ENCODE results near the gene OR2B6.

The OR2B6 gene

DNA sequence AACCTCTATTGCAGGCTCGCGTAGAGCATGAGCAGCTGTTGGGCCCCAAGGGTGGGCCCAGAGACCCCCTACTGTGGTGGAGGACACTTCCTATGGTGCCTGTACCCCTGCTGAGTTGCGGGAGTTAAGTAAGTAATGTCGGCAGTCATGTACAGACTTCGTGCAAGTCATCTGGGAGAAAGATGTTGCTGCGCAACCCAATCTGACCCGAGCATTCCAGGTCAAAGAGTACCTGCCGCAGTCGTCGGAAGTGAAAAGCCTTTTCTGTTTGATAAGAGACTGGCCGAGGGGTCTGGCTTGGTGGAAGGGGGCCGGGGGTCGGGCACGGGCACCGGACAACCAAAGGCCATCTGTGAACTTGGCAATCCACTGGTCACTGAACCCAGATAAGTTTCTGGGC lies 44.3 kb downstream of the OR2B6 start:
- no peak for DNase-seq

DNA sequence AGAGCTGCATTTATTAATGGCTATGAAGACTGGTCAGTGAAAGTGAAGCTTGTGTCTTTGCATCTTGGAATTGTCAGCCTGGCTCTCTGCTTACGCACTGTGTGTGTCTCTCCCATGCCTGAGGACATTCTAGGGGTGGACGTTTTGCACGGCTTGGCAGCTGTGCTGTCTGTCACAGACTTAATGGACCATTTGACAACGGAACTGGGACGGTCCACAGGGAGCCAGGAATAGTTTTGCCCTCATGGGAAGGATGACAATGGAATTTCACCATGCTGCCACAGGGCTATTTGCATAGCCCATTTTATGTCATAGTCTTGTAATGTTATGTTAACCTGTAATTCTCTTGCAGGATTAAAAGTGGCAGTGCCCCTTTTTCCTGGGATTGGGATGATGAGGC lies 44.7 kb downstream of the OR2B6 start:
- DNase-seq: no peak

DNA sequence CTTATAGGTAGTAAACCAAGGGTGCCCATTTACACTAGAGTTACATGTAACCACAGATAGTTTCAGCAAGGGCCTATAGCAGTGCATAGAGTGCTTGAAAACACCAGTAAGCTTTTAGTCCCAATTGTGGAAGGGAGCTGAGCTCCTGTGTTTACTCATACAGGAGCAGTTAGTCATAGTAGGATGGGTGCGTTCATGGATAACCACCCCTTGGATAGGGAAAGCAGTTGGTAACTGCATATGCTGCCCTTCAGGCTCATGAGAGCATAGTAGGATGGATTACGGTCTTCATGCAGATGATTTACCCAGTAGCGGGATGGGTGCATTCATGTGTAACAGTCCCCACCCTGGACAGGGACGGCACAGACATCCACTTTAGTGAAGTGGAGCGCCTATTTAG lies 45.1 kb downstream of the OR2B6 start:
- no peak for DNase-seq

DNA sequence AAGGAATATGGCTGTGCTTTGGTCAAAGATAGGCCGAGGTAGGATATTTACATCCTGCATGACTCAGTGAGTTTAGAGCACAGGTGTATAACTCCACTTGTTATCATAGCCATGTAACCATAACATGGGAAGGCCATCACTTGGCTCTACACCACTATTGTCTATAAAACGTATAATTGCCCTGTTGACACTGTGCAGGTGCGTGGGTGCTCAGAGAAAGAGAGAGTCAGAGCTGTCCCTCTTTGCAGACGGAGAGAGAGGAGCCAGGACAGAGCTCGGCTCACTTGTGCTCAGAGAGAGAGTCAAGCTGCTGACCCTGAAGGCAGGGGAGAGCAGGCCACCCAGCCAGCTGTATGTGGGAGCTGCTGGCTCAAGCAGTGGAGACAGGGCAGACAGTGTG lies 46.0 kb downstream of the OR2B6 start:
- DNase-seq: no peak

DNA sequence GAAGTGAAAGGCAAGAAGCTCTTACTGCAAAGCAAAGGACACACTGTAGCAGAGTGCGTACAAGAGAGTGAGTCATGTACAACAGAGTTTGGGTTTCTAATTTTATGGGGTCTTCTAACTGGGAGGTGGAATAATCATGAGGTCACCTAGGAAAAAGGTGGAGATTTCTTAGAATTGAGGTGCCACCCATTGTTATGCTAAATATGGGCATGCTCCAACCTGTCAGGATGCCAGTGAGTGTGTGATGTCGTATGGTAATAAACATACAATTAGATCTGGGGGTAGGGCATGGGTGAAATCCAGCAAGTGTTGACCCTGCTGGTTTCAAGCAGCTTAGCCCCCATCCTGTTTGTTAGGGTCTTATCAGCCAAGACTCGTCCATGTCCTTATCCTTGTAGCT lies 46.6 kb downstream of the OR2B6 start:
- no peak for DNase-seq

DNA sequence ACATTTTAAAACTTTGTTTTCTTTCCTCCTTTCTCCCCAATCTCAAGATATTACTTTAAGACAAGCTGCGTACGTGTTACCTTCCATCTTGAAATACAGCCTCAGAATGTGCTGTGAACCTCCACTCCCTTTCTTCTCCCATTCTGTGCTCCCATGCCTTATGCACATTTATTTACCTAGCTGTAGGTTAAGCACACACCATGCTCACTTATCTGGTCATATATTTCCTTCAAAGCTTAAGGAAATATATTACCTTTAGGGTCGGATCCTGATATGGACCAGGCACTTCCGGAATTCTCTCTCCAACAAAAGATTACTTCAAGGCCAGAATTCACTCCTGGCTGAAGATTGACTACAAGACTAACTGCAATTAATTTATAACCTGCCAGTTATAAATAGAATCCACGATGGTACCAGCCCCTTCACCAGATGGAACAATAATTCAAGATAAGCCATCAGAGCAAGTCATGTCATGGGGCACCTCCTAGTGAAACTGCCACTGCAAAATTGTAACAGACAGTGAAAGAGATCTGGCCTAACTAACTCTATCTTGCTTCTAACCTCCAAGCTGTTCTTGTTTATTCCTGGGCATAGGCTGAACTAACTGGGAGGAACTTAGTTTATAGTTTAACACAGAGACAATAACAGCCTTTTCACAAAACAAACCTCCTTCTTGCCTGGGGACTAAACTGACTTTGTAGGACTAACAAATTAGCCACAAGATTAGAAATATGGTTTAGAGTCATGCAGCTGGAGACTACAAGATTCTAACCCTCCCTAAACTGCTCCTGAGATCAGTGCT lies 47.5 kb downstream of the OR2B6 start:
- DNase-seq: no peak

DNA sequence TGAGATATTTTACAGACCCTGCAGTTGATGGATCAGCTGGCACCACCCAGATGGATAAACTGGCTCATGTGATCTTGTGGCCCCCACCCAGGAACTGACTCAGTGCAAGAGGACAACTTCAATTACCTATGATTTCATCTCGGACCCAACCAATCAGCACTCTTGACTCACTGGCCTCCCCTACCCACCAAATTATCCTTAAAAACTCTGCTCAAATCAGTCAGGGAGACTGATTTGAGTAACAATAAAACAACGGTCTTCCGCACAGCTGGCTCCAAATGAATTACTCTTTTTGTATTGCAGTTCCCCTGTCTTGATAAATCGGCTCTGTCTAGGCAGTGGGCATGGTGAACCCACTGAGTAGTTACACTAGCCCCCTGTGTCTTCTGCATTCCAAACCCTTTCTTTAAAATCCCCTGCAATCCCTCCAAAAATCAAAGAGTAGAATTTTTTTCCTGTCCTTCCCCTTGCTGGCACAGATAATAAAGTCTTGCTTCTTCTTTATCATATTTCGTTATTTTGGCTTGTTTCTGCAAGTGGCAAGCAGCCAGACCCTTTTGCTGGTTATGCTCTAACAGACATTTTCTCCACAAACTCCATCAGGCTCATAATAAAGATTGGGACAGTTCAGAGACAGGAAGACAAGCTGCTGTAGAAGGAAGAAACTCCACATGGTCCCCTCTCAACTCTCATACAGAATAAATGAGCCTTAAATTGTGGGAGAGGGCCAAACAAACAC lies 48.3 kb downstream of the OR2B6 start:
- DNase-seq: no peak

DNA sequence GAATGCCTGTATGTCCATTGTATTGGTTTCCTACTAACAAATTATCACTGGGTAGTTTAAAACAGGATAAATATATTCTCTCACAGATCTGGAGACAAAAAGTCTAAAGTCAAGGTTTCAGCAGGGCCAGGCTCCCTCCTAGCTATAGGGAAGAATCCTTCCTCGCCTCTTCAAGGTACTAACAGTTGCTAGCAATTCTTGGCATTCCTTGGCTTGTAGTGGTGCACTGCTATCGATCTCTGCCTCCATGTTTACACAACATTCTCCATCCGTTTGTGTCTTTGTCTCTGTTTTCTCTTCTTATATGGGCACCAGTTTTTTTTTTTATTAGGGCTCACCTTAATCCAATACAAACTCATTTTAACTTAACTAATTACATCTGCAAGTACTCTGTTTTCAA lies 48.9 kb downstream of the OR2B6 start:
- DNase-seq: no peak

Measured in stimulated activated CD4-positive, alpha-beta T cell treated with anti-CD3 and anti-CD28 coated beads, Interleukin-4, amount 100 ng/mL, for 24 hours (primary cell).